ENCODE results near the gene NEURL4. TPM values are rescaled to one million over a fixed set of nuclear protein-coding genes. Genes with fewer than 3 reads are reported as not detected.

Gene NEURL4
- total RNA-seq, 4 donors from 2014 or later = 9.7 to 18.7 (median 14.4) TPM

DNA sequence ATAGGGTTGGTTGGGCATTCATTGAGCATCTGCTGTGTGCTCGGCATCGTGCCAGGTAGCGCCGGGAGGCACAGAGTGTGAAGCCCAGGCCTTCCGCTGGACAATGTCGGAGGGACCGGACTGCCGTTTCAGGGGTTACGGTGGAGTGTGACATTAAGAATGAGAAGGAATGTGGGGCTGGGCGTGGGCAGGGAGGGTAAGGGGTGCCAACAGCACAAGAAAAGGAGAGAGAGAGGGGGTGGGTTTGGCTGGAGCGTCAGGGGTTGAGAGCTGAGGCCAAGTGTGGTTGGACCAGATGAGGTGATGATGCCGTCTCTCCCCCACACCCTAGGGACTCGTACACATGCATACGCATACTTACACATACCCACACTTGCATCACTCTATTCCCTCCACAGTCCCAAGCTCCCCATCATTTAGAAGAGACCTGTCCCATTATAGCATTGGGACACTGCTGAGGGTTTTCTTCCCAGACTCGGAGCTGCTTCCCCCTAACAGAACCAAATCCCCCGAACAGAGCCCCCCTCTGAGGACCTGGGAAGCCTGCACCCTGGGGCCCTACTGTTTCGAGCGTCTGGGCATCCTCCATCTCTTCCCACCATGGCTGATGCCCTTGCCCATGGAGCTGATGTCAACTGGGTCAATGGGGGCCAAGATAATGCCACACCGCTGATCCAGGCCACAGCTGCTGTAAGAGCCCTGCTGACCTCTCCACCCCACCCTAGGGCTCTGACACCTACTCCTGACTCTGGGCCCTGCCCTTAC is 19.5 kb upstream of the NEURL4 start:
- intact Hi-C loops (cut with DNase I) = no loop called here
- no peak for DNase-seq
- no peak overlapping the region for H3K27ac ChIP-seq
- 64 to 76% methylated on average over 12 to 17 of the region's 19 CpGs for WGBS, 2 donors
- no peaks in the 10 kb centered on the region for H3K9me3 ChIP-seq
- peaks cover 29 to 42% (median 34%) of the 10 kb centered on the region in 3 donors for H3K4me1 ChIP-seq
- peaks cover 0 to 5% (median 2%) of the 10 kb centered on the region in 4 donors for H3K27me3 ChIP-seq
- no peak overlapping the region for H3K4me3 ChIP-seq
- TF ChIP-seq POLR2A (IDR thresholded peaks at IDR 0.05) = no peak
- TF ChIP-seq, protein P1, sequence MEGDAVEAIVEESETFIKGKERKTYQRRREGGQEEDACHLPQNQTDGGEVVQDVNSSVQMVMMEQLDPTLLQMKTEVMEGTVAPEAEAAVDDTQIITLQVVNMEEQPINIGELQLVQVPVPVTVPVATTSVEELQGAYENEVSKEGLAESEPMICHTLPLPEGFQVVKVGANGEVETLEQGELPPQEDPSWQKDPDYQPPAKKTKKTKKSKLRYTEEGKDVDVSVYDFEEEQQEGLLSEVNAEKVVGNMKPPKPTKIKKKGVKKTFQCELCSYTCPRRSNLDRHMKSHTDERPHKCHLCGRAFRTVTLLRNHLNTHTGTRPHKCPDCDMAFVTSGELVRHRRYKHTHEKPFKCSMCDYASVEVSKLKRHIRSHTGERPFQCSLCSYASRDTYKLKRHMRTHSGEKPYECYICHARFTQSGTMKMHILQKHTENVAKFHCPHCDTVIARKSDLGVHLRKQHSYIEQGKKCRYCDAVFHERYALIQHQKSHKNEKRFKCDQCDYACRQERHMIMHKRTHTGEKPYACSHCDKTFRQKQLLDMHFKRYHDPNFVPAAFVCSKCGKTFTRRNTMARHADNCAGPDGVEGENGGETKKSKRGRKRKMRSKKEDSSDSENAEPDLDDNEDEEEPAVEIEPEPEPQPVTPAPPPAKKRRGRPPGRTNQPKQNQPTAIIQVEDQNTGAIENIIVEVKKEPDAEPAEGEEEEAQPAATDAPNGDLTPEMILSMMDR (IDR thresholded peaks at IDR 0.05) = no peak
- H3K36me3 ChIP-seq = no peaks in the 10 kb centered on the region

DNA sequence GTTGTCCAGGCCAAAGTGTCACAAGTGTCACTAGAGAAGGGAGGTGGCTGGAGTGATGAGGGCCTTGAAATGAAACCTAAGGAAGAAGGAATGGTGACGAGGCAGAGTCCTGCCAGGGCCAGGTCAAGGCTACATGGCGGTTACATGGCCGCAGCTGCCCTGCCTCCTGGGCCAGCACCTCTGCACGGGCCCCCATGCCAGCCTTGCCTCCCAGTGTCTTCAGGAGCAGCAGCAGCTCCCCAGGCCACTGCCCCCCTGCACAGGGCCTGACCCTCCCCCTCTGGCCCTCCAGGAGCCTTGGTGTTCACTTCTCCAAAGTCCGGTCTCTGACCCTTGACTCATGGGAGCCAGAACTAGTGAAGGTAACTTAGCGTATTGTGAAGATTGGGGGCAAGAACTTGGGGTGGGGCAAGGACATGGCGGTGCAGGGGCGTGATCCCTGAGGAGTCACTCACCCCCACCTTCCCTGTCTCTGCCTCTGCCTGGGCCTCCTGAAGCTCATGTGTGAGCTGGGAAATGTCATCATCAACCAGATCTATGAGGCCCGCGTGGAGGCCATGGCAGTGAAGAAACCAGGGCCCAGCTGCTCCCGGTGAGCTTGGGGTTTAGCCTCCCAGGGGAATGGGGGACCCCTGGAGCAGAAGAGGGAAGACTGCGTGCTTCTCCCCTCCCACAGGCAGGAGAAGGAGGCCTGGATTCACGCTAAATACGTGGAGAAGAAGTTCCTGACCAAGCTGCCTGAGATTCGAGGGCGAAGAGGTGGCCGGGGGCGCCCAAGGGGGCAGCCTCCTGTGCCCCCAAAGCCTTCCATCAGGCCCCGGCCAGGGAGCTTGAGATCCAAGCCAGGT is 18.7 kb upstream of the NEURL4 start:
- Histone ChIP-seq H3K4me3 (no peak overlapping the region), H3K27ac (no peak overlapping the region), H3K36me3 (no peaks in the 10 kb centered on the region), H3K9me3 (no peaks in the 10 kb centered on the region), H3K4me1 (peaks cover 21 to 34% (median 26%) of the 10 kb centered on the region in 3 donors), H3K27me3 (peaks cover 0 to 12% (median 3%) of the 10 kb centered on the region in 4 donors)
- TF ChIP-seq, protein P1 (IDR thresholded peaks at IDR 0.05) = no peak
- TF ChIP-seq POLR2A (IDR thresholded peaks at IDR 0.05) = no peak
- intact Hi-C loops (cut with DNase I) = no loop called here
- DNase-seq = no peak
- WGBS, 2 donors = 59 to 65% methylated on average over 2 to 9 of the region's 19 CpGs

DNA sequence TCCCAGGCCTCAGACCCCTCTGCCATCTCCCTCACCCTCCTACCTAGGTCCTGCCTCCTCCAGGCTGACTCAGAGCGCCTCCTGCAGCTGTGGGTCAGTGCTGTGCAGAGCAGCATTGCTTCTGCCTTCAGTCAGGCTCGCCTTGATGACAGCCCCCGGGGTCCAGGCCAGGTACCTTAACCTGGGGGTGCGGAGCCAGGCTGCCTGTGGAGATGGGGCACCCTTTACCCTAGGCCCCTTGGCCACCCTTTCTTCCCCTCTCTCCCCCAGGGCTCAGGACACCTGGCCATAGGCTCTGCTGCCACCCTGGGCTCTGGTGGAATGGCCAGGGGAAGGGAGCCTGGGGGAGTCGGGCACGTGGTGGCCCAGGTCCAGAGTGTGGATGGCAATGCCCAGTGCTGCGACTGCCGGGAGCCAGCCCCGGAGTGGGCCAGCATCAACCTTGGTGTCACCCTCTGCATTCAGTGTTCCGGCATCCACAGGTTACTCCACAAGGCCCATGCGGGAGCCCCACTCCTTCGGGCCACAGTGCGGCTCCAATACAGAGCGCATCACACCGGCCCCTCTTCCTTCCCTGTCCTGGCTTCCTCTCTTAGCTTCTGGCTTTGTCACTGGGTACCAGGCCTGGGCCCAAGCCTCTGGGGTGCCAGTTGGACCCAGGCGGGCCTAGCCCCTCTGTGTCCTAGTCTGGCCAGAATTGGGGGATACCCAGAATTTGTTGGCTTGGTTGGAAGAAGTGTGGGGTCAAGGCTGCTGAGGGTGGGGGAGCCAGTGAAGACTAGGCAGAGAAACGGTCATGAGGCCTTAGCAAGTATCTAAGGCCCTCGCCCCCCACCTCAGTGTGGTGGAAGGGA is 17.9 kb upstream of the NEURL4 start:
- peaks cover 0 to 20% (median 3%) of the 10 kb centered on the region in 4 donors for H3K27me3 ChIP-seq
- no peak for TF ChIP-seq POLR2A (IDR thresholded peaks at IDR 0.05)
- WGBS, 2 donors = 52 to 71% methylated on average over 9 to 11 of the region's 18 CpGs
- no peak for DNase-seq
- no peaks in the 10 kb centered on the region for H3K36me3 ChIP-seq
- no peak overlapping the region for H3K4me3 ChIP-seq
- H3K27ac ChIP-seq = no peak overlapping the region
- H3K4me1 ChIP-seq = peaks cover 17 to 26% (median 19%) of the 10 kb centered on the region in 3 donors
- intact Hi-C loops (cut with DNase I) = no loop called here
- H3K9me3 ChIP-seq = no peaks in the 10 kb centered on the region

DNA sequence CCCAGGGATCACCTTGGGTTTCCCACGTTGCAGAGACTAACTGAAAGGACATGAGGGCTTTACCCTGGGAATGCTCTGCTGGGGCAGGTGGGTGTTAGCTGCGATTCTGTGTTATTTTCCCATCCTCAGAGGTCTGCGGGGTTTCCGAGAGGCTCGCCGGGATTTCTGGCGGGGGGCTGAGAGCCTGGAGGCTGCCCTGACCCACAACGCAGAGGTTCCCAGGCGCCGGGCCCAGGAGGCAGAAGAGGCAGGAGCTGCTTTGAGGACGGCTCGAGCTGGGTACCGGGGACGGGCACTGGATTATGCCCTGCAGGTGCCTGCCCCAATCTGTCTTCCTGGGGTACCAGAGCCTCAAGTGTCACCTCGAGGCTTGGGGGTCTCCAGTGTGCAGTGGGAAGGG is 14.1 kb upstream of the NEURL4 start:
- intact Hi-C loops (cut with DNase I) = no loop called here
- Histone ChIP-seq H3K36me3 (no peaks in the 10 kb centered on the region), H3K4me3 (no peak overlapping the region), H3K27me3 (peaks cover 0 to 37% (median 3%) of the 10 kb centered on the region in 4 donors), H3K9me3 (no peaks in the 10 kb centered on the region), H3K27ac (no peak overlapping the region), H3K4me1 (no peaks in the 10 kb centered on the region)
- no peak for TF ChIP-seq POLR2A (IDR thresholded peaks at IDR 0.05)
- TF ChIP-seq, protein P1 (IDR thresholded peaks at IDR 0.05) = no peak
- 37 to 69% methylated on average over 2 to 5 of the region's 15 CpGs for WGBS, 2 donors
- no peak for DNase-seq

DNA sequence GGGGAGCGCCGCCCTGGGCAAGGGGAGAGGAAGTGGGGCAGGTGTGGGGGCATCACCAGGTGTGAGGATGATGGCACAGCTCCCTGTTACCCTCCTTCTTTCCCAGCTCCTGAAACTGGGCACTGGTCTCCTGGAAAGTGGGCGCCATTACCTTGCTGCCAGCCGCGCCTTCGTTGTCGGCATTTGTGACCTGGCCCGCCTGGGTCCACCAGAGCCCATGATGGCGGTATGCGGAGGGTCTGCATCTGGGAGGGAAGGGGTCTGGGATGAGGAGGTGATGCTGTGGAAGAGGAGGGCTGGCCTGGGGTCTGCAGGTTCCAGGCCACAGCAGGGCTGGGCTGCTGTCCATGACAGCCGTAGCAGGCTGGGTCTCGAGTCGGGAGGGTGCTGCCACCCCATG is 12.7 kb upstream of the NEURL4 start:
- WGBS, 2 donors = 84 to 87% methylated on average over 7 to 9 of the region's 13 CpGs
- TF ChIP-seq POLR2A (IDR thresholded peaks at IDR 0.05) = no peak
- TF ChIP-seq, protein P1 (IDR thresholded peaks at IDR 0.05) = no peak
- no peaks in the 10 kb centered on the region for H3K36me3 ChIP-seq
- intact Hi-C loops (cut with DNase I) = no loop called here
- no peak overlapping the region for H3K27ac ChIP-seq
- no peaks in the 10 kb centered on the region for H3K9me3 ChIP-seq
- no peak overlapping the region for H3K4me3 ChIP-seq
- no peak for DNase-seq
- no peaks in the 10 kb centered on the region for H3K4me1 ChIP-seq
- H3K27me3 ChIP-seq = peaks cover 0 to 41% (median 3%) of the 10 kb centered on the region in 4 donors

Data from esophagus squamous epithelium (tissue), 5 donors.